WTC11 (cell line): ENCODE measurements around the gene MYO19. TPM values are rescaled to one million over a fixed set of nuclear protein-coding genes. Genes with fewer than 3 reads are reported as not detected.

Source experiments
- AFF4 ChIP-seq: sonication (generic); formaldehyde crosslinking; IDR thresholded peaks from 2 replicates; pipeline ENCODE4 v1.8.1; 2023; ENCODE audit warnings: mild to moderate bottlenecking, missing genetic modification reagents, borderline replicate concordance
- CDX4 ChIP-seq: fragments of 250-450 bp; sonication (Bioruptor Pico); IDR thresholded peaks from 2 replicates; pipeline ENCODE4 v1.9.0; 2021; ENCODE audit warnings: moderate library complexity, mild to moderate bottlenecking, inconsistent platforms, borderline replicate concordance
- E2F4 ChIP-seq: sonication (generic); formaldehyde crosslinking; IDR thresholded peaks from 2 replicates; pipeline ENCODE4 v1.8.1; 2022; ENCODE audit warnings: low read depth, mild to moderate bottlenecking, moderate library complexity, missing genetic modification reagents, borderline replicate concordance
- EMX1 ChIP-seq: fragments of 250-450 bp; sonication (Bioruptor Pico); IDR thresholded peaks from 2 replicates; pipeline ENCODE4 v1.8.0; 2021; ENCODE audit warnings: mild to moderate bottlenecking
- ETV6 ChIP-seq: sonication (generic); formaldehyde crosslinking; IDR thresholded peaks from 2 replicates; pipeline ENCODE4 v1.8.1; 2022; ENCODE audit warnings: mild to moderate bottlenecking, missing genetic modification reagents
- FOXP1 ChIP-seq: sonication (generic); formaldehyde crosslinking; IDR thresholded peaks from 2 replicates; pipeline ENCODE4 v1.8.0; 2022; ENCODE audit warnings: missing genetic modification reagents, mild to moderate bottlenecking, moderate library complexity, borderline replicate concordance
- HMGA2 ChIP-seq: fragments of 250-450 bp; sonication (Bioruptor Pico); IDR thresholded peaks from 2 replicates; pipeline ENCODE4 v1.4.0; 2021; ENCODE audit warnings: mild to moderate bottlenecking, moderate library complexity
- IRF1 ChIP-seq: sonication (generic); formaldehyde crosslinking; IDR thresholded peaks from 2 replicates; pipeline ENCODE4 v1.8.0; 2023; ENCODE audit warnings: missing genetic modification reagents
- JUN ChIP-seq: sonication (generic); formaldehyde crosslinking; IDR thresholded peaks from 2 replicates; pipeline ENCODE4 v1.8.0; 2023; ENCODE audit warnings: mild to moderate bottlenecking, missing genetic modification reagents
- KAT7 ChIP-seq: sonication (generic); formaldehyde crosslinking; IDR thresholded peaks from 2 replicates; pipeline ENCODE4 v1.8.1; 2023; ENCODE audit warnings: missing genetic modification reagents, mild to moderate bottlenecking, borderline replicate concordance
- NFE2L1 ChIP-seq: sonication (generic); formaldehyde crosslinking; IDR thresholded peaks from 2 replicates; pipeline ENCODE4 v1.8.1; 2023; ENCODE audit warnings: missing genetic modification reagents
- PRRX2 ChIP-seq: fragments of 250-450 bp; sonication (Bioruptor Pico); IDR thresholded peaks from 2 replicates; pipeline ENCODE4 v1.8.0; 2021; ENCODE audit warnings: mild to moderate bottlenecking
- RELA ChIP-seq: sonication (generic); formaldehyde crosslinking; IDR thresholded peaks from 2 replicates; pipeline ENCODE4 v1.8.1; 2022; ENCODE audit warnings: missing genetic modification reagents, mild to moderate bottlenecking, borderline replicate concordance
- SOX15 ChIP-seq: fragments of 250-450 bp; sonication (Bioruptor Pico); IDR thresholded peaks from 2 replicates; pipeline ENCODE4 v1.9.0; 2021; ENCODE audit warnings: mild to moderate bottlenecking
- SP1 ChIP-seq: sonication (generic); formaldehyde crosslinking; conservative IDR thresholded peaks from 2 replicates; pipeline ENCODE4 v1.8.1; 2022; ENCODE audit warnings: missing genetic modification reagents
- STAT6 ChIP-seq: sonication (generic); formaldehyde crosslinking; conservative IDR thresholded peaks from 2 replicates; pipeline ENCODE4 v1.8.1; 2023; ENCODE audit warnings: mild to moderate bottlenecking, low read depth, missing genetic modification reagents, moderate library complexity
- TCF7 ChIP-seq: sonication (generic); formaldehyde crosslinking; IDR thresholded peaks from 2 replicates; pipeline ENCODE4 v1.8.0; 2022; ENCODE audit warnings: mild to moderate bottlenecking, low read depth, missing genetic modification reagents, moderate library complexity
- USF2 ChIP-seq: sonication (generic); formaldehyde crosslinking; IDR thresholded peaks from 2 replicates; pipeline ENCODE4 v1.8.1; 2023; ENCODE audit warnings: mild to moderate bottlenecking, missing genetic modification reagents, moderate library complexity
- ZNF138 ChIP-seq: sonication (generic); formaldehyde crosslinking; conservative IDR thresholded peaks from 2 replicates; pipeline ENCODE4 v1.8.1; 2022; ENCODE audit warnings: mild to moderate bottlenecking, moderate library complexity, missing genetic modification reagents
- ZNF219 ChIP-seq: sonication (generic); formaldehyde crosslinking; IDR thresholded peaks from 2 replicates; pipeline ENCODE4 v1.8.0; 2023; ENCODE audit warnings: missing genetic modification reagents, mild to moderate bottlenecking, borderline replicate concordance
- ZNF232 ChIP-seq: sonication (generic); formaldehyde crosslinking; IDR thresholded peaks from 2 replicates; pipeline ENCODE4 v1.8.0; 2022; ENCODE audit warnings: mild to moderate bottlenecking, missing genetic modification reagents
- ZNF263 ChIP-seq: sonication (generic); formaldehyde crosslinking; IDR thresholded peaks from 2 replicates; pipeline ENCODE4 v1.8.1; 2022; ENCODE audit warnings: low read depth, mild to moderate bottlenecking, moderate library complexity, missing genetic modification reagents
- ZNF423 ChIP-seq: fragments of 250-450 bp; sonication (Bioruptor Pico); IDR thresholded peaks from 2 replicates; pipeline ENCODE4 v2.1.2; 2022; ENCODE audit warnings: mild to moderate bottlenecking, moderate library complexity
- ZNF532 ChIP-seq: fragments of 250-450 bp; sonication (Bioruptor Pico); IDR thresholded peaks from 2 replicates; pipeline ENCODE4 v1.9.0; 2021; ENCODE audit warnings: mild to moderate bottlenecking, borderline replicate concordance
- total RNA-seq: library from RNA; stranded (reverse); gene quantifications from 3 replicates; pipeline ENCODE4 v1.2.3, GENCODE V29; 2021

MYO19 gene
- total RNA-seq, 1 experiment from 2014 or later = 146 TPM

- TF ChIP-seq EMX1 (CRISPR knock-in tag) = no peak
- peak; percentile 98 for TF ChIP-seq TCF7 (CRISPR knock-in tag)
- TF ChIP-seq IRF1 (CRISPR knock-in tag) = peak; percentile 99
- TF ChIP-seq ZNF423 (CRISPR knock-in tag) = no peak
- peak; percentile 97; the same call in 1 of the 2 replicates for TF ChIP-seq ZNF219 (CRISPR knock-in tag)
- TF ChIP-seq CDX4 (CRISPR knock-in tag) = no peak
- TF ChIP-seq PRRX2 (CRISPR knock-in tag) = no peak
- TF ChIP-seq AFF4 (CRISPR knock-in tag) = peak; percentile 97; the same call in 1 of the 2 replicates
- peak; percentile 41; the same call in 1 of the 2 replicates for TF ChIP-seq STAT6 (CRISPR knock-in tag)
- TF ChIP-seq ZNF532 (CRISPR knock-in tag) = 0 out of 2 replicates have a peak, but pooled peaks have one; percentile 22
- peak; percentile 89 for TF ChIP-seq SP1 (CRISPR knock-in tag)
- TF ChIP-seq FOXP1 (CRISPR knock-in tag) = peak; percentile 100
- peak; percentile 99 for TF ChIP-seq ZNF232 (CRISPR knock-in tag)
- peak; percentile 80 for TF ChIP-seq USF2 (CRISPR knock-in tag)
- TF ChIP-seq RELA (CRISPR knock-in tag) = peak; percentile 99
- peak; percentile 99 for TF ChIP-seq E2F4
- TF ChIP-seq SOX15 (CRISPR knock-in tag) = no peak
- peak; percentile 100 for TF ChIP-seq NFE2L1 (CRISPR knock-in tag)
- TF ChIP-seq ZNF263 (CRISPR knock-in tag) = peak; percentile 88
- TF ChIP-seq ETV6 = peak; percentile 100
- TF ChIP-seq HMGA2 (CRISPR knock-in tag) = no peak
- peak; percentile 100 for TF ChIP-seq ZNF138 (CRISPR knock-in tag)
- TF ChIP-seq JUN (CRISPR knock-in tag) = peak; percentile 99
- peak; percentile 99 for TF ChIP-seq KAT7
Measured at GRCh38 chr17:36482611-36483504, 51.8 kb downstream of the MYO19 start (continued).
